DND-41 (cell line): ENCODE results near the gene LRRC28.
A peak's percentile ranks its signal among the peaks of the same experiment; 100 is the strongest.

Source experiments
- ATAC-seq: fragments of 200-7000 bp; cut with Tn5 transposase; 3 replicates; pipeline ENCODE4 v1.9.1; 2021; ENCODE audit warnings: low read depth; ENCODE audit not compliant: insufficient read depth
- DNase-seq: peaks from one replicate; pipeline ENCODE4 v3.0.0-alpha.2; 2020
- H2AFZ ChIP-seq: 2 replicates; pipeline ENCODE4 v1.6.0; 2012; ENCODE audit warnings: low read depth, low read length
- H3K27ac ChIP-seq: 2 replicates; pipeline ENCODE4 v1.5.1; 2012; ENCODE audit warnings: low read length, inconsistent platforms
- H3K27me3 ChIP-seq: fragments of 200-600 bp; sonication (generic); 2 replicates; pipeline ENCODE4 v1.6.0; 2012; ENCODE audit warnings: low read length, mild to moderate bottlenecking, inconsistent platforms; ENCODE audit not compliant: insufficient read depth, poor library complexity
- H3K36me3 ChIP-seq: 2 replicates; pipeline ENCODE4 v1.5.1; 2012; ENCODE audit warnings: low read length, inconsistent platforms; ENCODE audit not compliant: insufficient read depth
- H3K4me1 ChIP-seq: 2 replicates; pipeline ENCODE4 v1.5.1; 2012; ENCODE audit warnings: mild to moderate bottlenecking, low read length; ENCODE audit not compliant: insufficient read depth
- H3K4me2 ChIP-seq: 2 replicates; pipeline ENCODE4 v1.6.0; 2012; ENCODE audit warnings: mild to moderate bottlenecking, moderate library complexity, low read length, inconsistent platforms; ENCODE audit not compliant: insufficient read depth
- H3K4me3 ChIP-seq, 2 experiments: fragments of 200-600 bp in 1 of 2; shearing (Covaris generic) in 1 of 2; 2 replicates each; pipeline ENCODE4 v1.5.1; 2012 to 2016; ENCODE audit warnings: inconsistent platforms in 2 of 2, low read length in 2 of 2, mild to moderate bottlenecking in 2 of 2, low read depth in 1 of 2, moderate library complexity in 1 of 2
- H3K79me2 ChIP-seq: 2 replicates; pipeline ENCODE4 v1.6.0; 2012; ENCODE audit warnings: low read length, inconsistent platforms; ENCODE audit not compliant: insufficient read depth
- H3K9ac ChIP-seq: 2 replicates; pipeline ENCODE4 v1.6.0; 2012; ENCODE audit warnings: low read depth, mild to moderate bottlenecking, inconsistent platforms, low read length, moderate library complexity
- H3K9me3 ChIP-seq: 2 replicates; pipeline ENCODE4 v1.5.1; 2012; ENCODE audit warnings: low read length, moderate library complexity, mild to moderate bottlenecking, inconsistent platforms; ENCODE audit not compliant: insufficient read depth, severe bottlenecking
- H4K20me1 ChIP-seq: 2 replicates; pipeline ENCODE4 v1.6.0; 2012; ENCODE audit warnings: low read length; ENCODE audit not compliant: insufficient read depth
- EZH2 ChIP-seq: IDR thresholded peaks from 3 replicates; pipeline ENCODE4 v1.6.1; 2012; ENCODE audit warnings: borderline replicate concordance, low read depth, mild to moderate bottlenecking, moderate library complexity, low read length, inconsistent platforms; ENCODE audit not compliant: severe bottlenecking
- TF ChIP-seq, protein P1 (sequence below): IDR thresholded peaks from 2 replicates; pipeline ENCODE4 v1.5.1; 2012; ENCODE audit warnings: borderline replicate concordance, low read length, moderate library complexity, mild to moderate bottlenecking; ENCODE audit not compliant: poor library complexity, severe bottlenecking; ENCODE audit errors: extremely low read depth

LRRC28 gene

DNA sequence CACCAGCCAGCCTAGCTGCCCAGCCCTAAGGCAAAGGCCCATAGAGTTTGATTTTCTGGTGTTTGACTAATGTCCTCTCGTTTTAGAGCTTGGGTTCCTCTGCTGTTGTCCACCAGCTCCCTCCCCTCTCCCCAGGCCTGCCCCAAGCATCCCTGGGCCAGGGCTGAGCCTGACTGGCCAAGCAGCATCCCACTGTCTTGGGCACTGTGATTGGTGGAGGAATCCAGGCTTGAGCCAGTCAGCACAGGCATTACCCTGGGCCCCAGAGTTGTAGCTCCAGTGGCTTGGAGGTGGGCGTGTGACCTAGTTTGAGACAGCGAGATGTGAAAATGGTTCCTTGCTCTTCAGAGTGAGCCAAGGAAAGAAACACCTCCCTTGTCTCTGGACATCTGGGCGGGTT is 159.2 kb downstream of the LRRC28 start:
- Histone ChIP-seq H3K4me3 (no peak overlapping the region), H3K79me2 (no peaks in the 10 kb centered on the region), H3K9me3 (no peaks in the 10 kb centered on the region), H4K20me1 (no peaks in the 10 kb centered on the region), H3K9ac (no peak overlapping the region), H3K4me2 (no peak overlapping the region), H3K27me3 (no peaks in the 10 kb centered on the region), H3K36me3 (no peaks in the 10 kb centered on the region), H3K4me1 (peaks cover 19% of the 10 kb centered on the region), H3K27ac (no peak overlapping the region), H2AFZ (no peak overlapping the region)
- TF ChIP-seq, protein P1, sequence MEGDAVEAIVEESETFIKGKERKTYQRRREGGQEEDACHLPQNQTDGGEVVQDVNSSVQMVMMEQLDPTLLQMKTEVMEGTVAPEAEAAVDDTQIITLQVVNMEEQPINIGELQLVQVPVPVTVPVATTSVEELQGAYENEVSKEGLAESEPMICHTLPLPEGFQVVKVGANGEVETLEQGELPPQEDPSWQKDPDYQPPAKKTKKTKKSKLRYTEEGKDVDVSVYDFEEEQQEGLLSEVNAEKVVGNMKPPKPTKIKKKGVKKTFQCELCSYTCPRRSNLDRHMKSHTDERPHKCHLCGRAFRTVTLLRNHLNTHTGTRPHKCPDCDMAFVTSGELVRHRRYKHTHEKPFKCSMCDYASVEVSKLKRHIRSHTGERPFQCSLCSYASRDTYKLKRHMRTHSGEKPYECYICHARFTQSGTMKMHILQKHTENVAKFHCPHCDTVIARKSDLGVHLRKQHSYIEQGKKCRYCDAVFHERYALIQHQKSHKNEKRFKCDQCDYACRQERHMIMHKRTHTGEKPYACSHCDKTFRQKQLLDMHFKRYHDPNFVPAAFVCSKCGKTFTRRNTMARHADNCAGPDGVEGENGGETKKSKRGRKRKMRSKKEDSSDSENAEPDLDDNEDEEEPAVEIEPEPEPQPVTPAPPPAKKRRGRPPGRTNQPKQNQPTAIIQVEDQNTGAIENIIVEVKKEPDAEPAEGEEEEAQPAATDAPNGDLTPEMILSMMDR = no peak
- no peak for TF ChIP-seq EZH2
- ATAC-seq (no peak), DNase-seq (no peak)

DNA sequence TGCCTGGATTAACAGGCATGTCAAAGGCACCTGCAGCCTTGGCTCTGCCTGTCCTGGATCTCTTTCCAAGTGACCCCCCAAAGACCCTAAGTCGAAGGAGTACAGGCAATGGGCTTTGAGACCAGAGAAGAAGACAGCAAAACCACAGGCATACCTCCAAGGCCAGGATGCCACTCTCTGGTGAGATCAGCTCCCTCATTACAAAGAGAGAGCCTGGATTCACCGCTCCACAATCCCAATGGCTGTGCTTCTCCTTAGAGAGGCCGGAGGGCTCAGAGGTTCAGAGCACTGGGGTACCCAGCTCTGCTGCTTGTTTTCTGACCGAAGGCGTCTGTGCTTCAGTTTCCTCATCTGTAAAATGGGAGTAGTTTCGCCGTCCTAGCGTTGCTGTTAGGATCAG is 160.0 kb downstream of the LRRC28 start:
- Histone ChIP-seq H3K4me3 (no peak overlapping the region), H3K79me2 (no peaks in the 10 kb centered on the region), H3K27ac (0 out of 2 replicates have a peak overlapping the region, but pooled peaks have one; percentile 10), H3K9ac (no peak overlapping the region), H3K36me3 (no peaks in the 10 kb centered on the region), H3K4me1 (peaks cover 12% of the 10 kb centered on the region; the same call in 1 of the 2 replicates), H4K20me1 (no peaks in the 10 kb centered on the region), H3K27me3 (no peaks in the 10 kb centered on the region), H3K9me3 (no peaks in the 10 kb centered on the region), H2AFZ (no peak overlapping the region), H3K4me2 (no peak overlapping the region)
- no peak for TF ChIP-seq EZH2
- TF ChIP-seq, protein P1 = no peak
- no peak for ATAC-seq
- no peak for DNase-seq

DNA sequence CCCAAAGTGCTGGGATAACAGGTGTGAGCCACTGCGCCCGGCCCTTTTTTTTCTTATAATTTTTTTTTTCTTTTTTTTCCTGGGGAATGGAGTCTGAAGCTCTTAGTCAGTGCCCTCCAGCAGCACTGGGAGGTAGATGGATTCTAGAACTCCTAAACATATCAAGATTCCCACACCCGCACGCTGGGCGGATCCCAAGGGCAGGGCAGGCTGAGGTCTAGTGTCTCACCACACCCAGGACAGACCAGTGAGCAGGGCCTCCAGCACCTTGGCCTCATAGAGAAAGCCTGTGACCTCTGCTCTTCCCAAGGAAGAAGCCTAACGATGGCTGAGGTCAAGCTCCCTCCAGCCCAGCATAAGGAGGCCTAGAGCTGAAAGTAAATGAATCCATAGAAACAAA is 160.8 kb downstream of the LRRC28 start:
- Histone ChIP-seq H2AFZ (no peak overlapping the region), H3K79me2 (no peaks in the 10 kb centered on the region), H3K4me1 (peaks cover 9% of the 10 kb centered on the region; the same call in 1 of the 2 replicates), H3K4me2 (no peak overlapping the region), H3K4me3 (no peak overlapping the region), H3K27me3 (no peaks in the 10 kb centered on the region), H3K27ac (no peak overlapping the region), H3K9ac (no peak overlapping the region), H3K9me3 (no peaks in the 10 kb centered on the region), H4K20me1 (no peaks in the 10 kb centered on the region), H3K36me3 (no peaks in the 10 kb centered on the region)
- TF ChIP-seq, protein P1 = no peak
- TF ChIP-seq EZH2 = no peak
- no peak for ATAC-seq
- DNase-seq = no peak

DNA sequence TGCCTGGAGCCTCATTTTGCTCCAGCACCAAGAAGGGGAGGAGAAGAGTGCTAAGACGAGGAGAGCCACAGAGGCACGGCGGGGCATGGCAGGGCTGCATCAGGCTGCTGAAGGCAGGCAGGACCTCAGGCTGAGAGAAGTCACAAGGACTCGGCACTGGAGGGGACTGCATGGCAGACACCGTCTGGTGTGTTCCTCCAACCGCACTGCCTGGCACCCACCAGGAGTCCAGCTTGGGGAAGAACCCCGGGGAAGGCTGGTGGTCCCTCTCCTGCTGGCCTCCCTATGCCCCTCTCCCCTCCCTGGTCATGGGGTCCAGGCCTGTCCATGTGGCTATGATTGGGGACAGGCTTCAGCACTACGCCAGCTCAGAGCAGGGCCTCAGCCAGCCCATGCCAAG is 161.3 kb downstream of the LRRC28 start:
- Histone ChIP-seq H2AFZ (no peak overlapping the region), H3K9me3 (no peaks in the 10 kb centered on the region), H3K27me3 (no peaks in the 10 kb centered on the region), H3K36me3 (no peaks in the 10 kb centered on the region), H3K79me2 (no peaks in the 10 kb centered on the region), H4K20me1 (no peaks in the 10 kb centered on the region), H3K9ac (no peak overlapping the region), H3K4me1 (peaks cover 3% of the 10 kb centered on the region; the same call in 1 of the 2 replicates), H3K4me2 (no peak overlapping the region), H3K4me3 (no peak overlapping the region), H3K27ac (no peak overlapping the region)
- no peak for TF ChIP-seq EZH2
- TF ChIP-seq, protein P1 = no peak
- DNase-seq (no peak), ATAC-seq (no peak)
